ENCODE results near the gene SHISA8.

SHISA8 gene

DNA sequence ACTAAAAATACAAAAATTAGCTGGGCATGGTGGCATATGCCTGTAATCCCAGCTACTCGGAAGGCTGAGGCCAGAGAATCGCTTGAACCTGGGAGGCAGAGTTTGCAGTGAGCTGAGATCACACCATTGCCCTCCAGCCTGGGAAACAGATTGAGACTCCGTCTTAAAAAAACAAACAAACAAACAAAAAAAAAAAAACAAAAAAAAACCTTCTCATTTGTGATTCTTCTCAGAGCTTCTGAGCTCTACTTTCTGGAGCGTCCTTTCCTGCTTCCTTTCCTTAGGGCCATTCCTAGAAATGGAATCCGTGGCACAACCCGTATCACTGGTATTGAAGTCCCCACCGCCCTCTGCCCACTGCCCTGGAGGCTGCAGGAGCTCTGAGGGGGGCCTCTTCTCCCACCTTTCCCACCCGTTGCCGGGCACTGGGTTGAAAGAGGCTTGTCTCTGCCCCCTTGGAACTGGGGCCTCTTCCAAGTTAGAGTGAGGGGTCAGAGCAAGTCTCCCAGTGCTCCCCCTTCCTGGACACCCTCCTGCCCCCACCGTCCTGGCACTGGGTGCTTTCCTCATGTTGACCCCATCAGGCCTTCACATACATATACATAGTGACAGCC is 2.0 kb upstream of the SHISA8 start:
- no peak for DNase-seq (ENCODE audit: extremely low read depth, low read depth)
- TF ChIP-seq, protein P1, sequence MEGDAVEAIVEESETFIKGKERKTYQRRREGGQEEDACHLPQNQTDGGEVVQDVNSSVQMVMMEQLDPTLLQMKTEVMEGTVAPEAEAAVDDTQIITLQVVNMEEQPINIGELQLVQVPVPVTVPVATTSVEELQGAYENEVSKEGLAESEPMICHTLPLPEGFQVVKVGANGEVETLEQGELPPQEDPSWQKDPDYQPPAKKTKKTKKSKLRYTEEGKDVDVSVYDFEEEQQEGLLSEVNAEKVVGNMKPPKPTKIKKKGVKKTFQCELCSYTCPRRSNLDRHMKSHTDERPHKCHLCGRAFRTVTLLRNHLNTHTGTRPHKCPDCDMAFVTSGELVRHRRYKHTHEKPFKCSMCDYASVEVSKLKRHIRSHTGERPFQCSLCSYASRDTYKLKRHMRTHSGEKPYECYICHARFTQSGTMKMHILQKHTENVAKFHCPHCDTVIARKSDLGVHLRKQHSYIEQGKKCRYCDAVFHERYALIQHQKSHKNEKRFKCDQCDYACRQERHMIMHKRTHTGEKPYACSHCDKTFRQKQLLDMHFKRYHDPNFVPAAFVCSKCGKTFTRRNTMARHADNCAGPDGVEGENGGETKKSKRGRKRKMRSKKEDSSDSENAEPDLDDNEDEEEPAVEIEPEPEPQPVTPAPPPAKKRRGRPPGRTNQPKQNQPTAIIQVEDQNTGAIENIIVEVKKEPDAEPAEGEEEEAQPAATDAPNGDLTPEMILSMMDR (IDR thresholded peaks at IDR 0.05; ENCODE audit: low read depth, low read length) = no peak

DNA sequence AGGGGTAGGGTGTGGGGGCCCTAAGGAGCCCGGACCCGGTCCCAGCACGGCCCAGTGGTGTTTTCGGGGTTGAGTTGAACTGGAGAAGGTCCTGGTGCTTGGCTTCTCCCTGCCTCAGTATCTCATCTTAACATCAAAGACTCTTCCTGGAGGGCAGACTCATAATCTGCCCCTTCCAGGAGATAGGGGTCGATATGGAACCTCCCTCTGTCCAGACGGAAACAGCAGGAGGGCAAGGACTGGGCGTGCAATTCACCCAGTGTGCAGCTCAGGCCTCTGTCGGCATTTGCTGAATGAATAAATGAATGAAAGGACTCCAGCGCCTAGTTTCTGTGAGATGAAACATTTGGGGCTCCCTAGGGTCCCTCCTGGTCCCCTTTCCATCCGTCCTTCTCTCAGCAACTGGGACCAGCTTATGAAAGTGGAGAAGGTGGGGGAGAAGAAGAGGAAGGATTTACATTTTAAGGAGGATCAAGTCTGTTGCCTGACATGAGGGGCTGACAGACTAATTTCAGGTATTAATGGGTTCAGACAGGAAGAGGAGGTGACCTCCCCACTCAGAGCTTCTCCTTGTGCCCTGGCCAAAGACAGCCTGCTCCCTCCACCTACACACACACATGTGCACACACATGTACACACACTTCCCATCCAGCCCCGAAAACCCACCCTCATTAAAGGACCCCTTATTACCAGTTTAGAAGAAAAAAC is 1.1 kb upstream of the SHISA8 start:
- TF ChIP-seq, protein P1 (IDR thresholded peaks at IDR 0.05; ENCODE audit: low read depth, low read length) = no peak
- DNase-seq (ENCODE audit: extremely low read depth, low read depth) = no peak

DNA sequence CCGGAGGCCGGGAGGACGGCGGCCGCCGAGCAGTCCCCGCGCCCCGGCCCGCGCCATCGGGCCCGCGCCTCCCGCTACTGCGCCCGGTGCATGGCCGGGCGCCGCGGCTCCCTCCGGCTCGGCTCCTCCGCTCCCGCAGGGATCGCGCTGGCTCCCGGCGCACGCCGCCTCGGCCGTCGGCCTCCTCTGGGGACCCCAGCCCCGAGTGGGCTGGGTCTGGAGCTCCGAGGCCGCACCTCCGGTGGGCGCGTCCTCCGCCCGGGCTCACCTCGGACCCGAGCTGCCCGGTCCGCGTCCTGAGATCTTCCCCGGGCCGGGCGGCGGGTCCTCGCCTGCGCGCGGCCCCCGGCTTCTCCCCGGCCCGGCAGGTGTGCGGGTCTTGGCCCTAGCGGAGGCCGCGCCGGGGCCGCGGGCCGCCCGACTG is 251 bp downstream of the SHISA8 start:
- no peak for DNase-seq (ENCODE audit: extremely low read depth, low read depth)
- TF ChIP-seq, protein P1 (IDR thresholded peaks at IDR 0.05; ENCODE audit: low read depth, low read length) = no peak

DNA sequence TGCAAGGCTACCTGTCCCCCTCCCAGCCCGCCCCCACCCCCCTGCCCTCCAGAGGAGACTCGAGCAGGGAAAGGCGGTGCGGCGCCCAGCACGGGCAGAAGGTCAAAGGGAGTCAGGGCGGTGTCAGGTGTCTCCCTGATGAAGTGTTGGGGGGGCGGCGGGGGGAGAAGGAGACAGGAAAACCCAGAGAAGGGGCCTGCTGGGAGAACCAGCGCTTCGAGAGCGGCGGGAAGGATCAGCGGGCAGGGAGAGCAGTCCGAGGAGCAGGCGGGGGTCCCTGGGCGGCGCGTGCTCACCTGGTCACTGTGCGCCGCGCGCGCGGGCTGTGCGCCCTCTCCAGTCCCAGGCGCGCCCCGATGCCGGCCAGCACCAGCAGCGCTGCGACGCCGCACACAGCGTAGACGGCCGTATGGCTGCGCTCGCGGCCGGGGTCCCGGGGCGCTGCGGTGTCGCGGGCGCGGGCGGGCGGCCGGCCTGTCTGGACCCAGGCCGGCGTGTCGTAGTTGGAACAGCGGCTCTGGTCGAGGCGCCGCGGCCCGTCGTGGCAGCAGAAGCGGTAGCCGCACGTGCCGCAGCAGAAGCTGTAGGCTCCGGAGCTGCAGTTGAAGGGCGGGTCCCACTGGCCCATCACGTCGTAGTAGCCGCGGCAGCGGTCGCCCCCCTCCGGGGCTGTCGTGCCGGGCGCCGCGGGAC is 886 bp downstream of the SHISA8 start:
- TF ChIP-seq, protein P1 (IDR thresholded peaks at IDR 0.05; ENCODE audit: low read depth, low read length) = no peak
- DNase-seq (ENCODE audit: extremely low read depth, low read depth) = no peak

DNA sequence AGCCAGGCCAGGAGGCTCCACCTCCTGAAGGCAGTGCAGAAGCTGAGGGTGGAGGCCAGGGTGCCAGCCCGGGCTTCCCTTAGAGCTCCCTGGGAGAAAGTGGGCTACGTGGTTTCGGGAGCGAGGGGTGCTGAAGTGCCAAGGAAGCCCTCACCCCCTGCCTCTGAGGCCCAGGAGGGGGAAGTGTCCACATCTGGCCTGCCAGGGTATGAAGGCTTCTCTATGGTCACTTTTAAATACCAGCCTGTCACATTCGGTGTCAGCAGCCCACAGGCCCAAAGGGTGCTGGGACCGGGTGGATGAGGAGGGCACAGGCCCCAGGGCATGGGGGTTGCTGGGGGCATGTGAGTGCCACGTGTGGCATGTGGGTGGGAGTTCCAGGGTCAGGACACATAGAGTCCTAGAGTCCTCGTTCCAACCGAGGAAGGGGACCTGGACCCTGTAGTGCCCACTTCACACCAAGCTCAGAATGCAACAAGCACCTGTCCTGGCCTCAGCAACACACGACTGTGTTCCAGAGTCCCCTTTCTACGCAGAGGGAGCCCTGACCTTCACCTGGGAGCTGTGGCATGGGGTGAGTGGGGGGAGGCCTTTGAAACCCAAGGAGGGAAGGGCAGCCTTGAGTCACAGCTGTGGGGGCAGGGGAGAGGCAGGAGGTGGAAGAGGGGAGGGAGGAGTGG is 1.7 kb downstream of the SHISA8 start:
- no peak for DNase-seq (ENCODE audit: extremely low read depth, low read depth)
- TF ChIP-seq, protein P1 (IDR thresholded peaks at IDR 0.05; ENCODE audit: low read depth, low read length) = no peak

DNA sequence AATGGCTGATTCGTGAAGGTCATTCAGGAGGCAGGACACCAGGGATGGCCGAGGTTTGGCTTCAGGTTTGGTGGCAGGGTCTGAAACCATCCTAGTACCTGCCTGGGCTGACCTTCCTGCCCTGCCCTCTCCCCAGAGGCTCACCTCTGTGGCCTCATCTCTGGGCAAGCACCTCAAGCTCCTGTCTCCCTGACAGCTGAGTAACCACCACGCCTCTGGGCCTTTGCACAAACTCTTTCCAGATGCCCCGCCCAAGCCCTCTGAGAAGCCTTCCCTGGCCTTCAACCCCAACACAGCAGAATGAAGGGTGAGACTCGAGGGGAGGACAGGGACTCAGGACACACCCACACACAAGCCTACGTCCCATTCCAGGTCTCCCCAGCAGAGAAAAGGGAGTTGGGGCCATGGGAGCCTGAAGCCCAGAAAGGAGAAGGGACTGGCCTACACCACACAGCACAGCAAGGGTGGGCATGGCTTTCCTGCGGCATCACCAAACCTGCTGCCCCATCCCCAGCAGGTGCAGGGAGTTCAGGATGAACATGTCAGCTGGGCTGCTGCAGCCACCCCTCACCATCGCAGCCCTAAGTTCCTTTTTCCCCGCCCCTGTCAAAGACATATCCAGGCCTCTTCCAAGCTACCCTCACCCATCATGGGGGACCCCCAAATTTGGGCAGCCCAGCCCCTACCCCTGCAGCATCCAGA is 2.4 kb downstream of the SHISA8 start:
- TF ChIP-seq, protein P1 (IDR thresholded peaks at IDR 0.05; ENCODE audit: low read depth, low read length) = no peak
- DNase-seq (ENCODE audit: extremely low read depth, low read depth) = no peak
